Left lung (tissue), 10 donors: ENCODE measurements around the gene GARIN5A. TPM values are rescaled to one million over a fixed set of nuclear protein-coding genes. Genes with fewer than 3 reads are reported as not detected.

Experiments
- ATAC-seq: fragments of 200-7000 bp; cut with Tn5 transposase; one replicate; pipeline ENCODE4 v1.9.1; 2020; ENCODE audit warnings: moderate library complexity
- DNase-seq, 4 donors: peaks; one replicate each; pipeline ENCODE4 v3.0.0-alpha.2; 2013 to 2020
- H3K27ac ChIP-seq, 2 donors: fragments of 200-600 bp; sonication (generic) in 1 of 2; one replicate each; pipeline versions ENCODE4 v1.5.0 to v1.8.0; 2020 to 2021
- H3K27me3 ChIP-seq, 2 donors: fragments of 200-600 bp; sonication (generic) in 1 of 2; one replicate each; pipeline versions ENCODE4 v1.5.0 to v1.8.0; 2020 to 2021
- H3K36me3 ChIP-seq, 2 donors: fragments of 200-600 bp; sonication (generic) in 1 of 2; one replicate each; pipeline versions ENCODE4 v1.5.0 to v1.8.0; 2020 to 2021
- H3K4me1 ChIP-seq, 2 donors: fragments of 200-600 bp; one replicate each; pipeline ENCODE4 v1.8.0; 2021
- H3K4me3 ChIP-seq, 2 donors: fragments of 200-600 bp; sonication (generic) in 1 of 2; one replicate each; pipeline versions ENCODE4 v1.5.0 to v1.8.0; 2020 to 2021; ENCODE audit warnings: mild to moderate bottlenecking in 1 of 2
- H3K9me3 ChIP-seq, 2 donors: fragments of 200-600 bp; sonication (generic) in 1 of 2; one replicate each; pipeline versions ENCODE4 v1.5.0 to v1.8.0; 2020 to 2021
- CTCF ChIP-seq, 2 donors: fragments of 200-600 bp; sonication (generic) in 1 of 2; IDR thresholded peaks; one replicate each; pipeline versions ENCODE4 v1.5.0 to v1.8.0; 2021; ENCODE audit warnings: antibody characterized with exemption in 2 of 2
- intact Hi-C, 2 donors: fragments of 100-400 bp; cut with DNase I; formaldehyde crosslinking; loops; one replicate each; pipeline versions ENCODE4 v1.11.2 to v1.14.2; 2022
- polyA plus RNA-seq, 6 donors: library from polyadenylated mRNA; unstranded; fragments of 120-200 nt; gene quantifications; one replicate each; pipeline ENCODE4 v1.2.1, GENCODE V29; 2013; ENCODE audit not compliant: insufficient read length in 6 of 6
- total RNA-seq, 2 donors: library from RNA; stranded (reverse); fragmentation: NEBNext Ultra II Directional; extraction: Animal tissue kit (Norgen Biotek cat#: 25700); gene quantifications; one replicate each; pipeline ENCODE4 v1.2.1, GENCODE V29; 2021
- donor health status: DM: no; HTN: yes; CAD: no.
- donor health status: DM: no; HTN: no; CAD: no.

GARIN5A gene
- total and polyA plus RNA-seq, 8 donors, result 2.6 to 5.4 (median 3.9) TPM

- Histone ChIP-seq H3K4me3 (no peak overlapping the region), H3K9me3 (no peaks in the 10 kb centered on the region), H3K27me3 (peaks cover 0 to 4% of the 10 kb centered on the region in 2 donors), H3K27ac (no peak overlapping the region), H3K36me3 (peaks cover 0 to 64% of the 10 kb centered on the region in 2 donors), H3K4me1 (peaks cover 5 to 19% of the 10 kb centered on the region in 2 donors)
- ATAC-seq (no peak), DNase-seq (no peak)
- intact Hi-C loops, result no loop called here
- TF ChIP-seq CTCF (IDR thresholded peaks at IDR 0.05), result no peak
Observed at GRCh38 chr19:50482271-50482855, 5.7 kb upstream of the GARIN5A start.

GRCh38 chr19:50481351-50482149 is 4.9 kb upstream of the GARIN5A start:
- Histone ChIP-seq H3K4me1 (peaks cover 9 to 21% of the 10 kb centered on the region in 2 donors), H3K36me3 (peaks cover 0 to 64% of the 10 kb centered on the region in 2 donors), H3K9me3 (no peaks in the 10 kb centered on the region), H3K27ac (no peak overlapping the region), H3K4me3 (no peak overlapping the region), H3K27me3 (no peaks in the 10 kb centered on the region)
- TF ChIP-seq CTCF (IDR thresholded peaks at IDR 0.05), result no peak
- ATAC-seq (no peak), DNase-seq (peak in 1 of 4 donors; percentile 63)
- intact Hi-C loops, result no loop called here

- intact Hi-C loops, result no loop called here
- DNase-seq (peak in 1 of 4 donors; percentile 71), ATAC-seq (no peak)
- TF ChIP-seq CTCF (IDR thresholded peaks at IDR 0.05), result no peak
- no peaks in the 10 kb centered on the region for H3K27me3 ChIP-seq
- H3K4me1 ChIP-seq, result peaks cover 9 to 18% of the 10 kb centered on the region in 2 donors
- H3K9me3 ChIP-seq, result no peaks in the 10 kb centered on the region
- H3K27ac ChIP-seq, result no peak overlapping the region
- H3K4me3 ChIP-seq, result no peak overlapping the region
- H3K36me3 ChIP-seq, result peaks cover 0 to 64% of the 10 kb centered on the region in 2 donors
Observed at GRCh38 chr19:50480281-50481111, 3.8 kb upstream of the GARIN5A start.

GRCh38 chr19:50479761-50480251 is 3.2 kb upstream of the GARIN5A start:
- H3K27me3 ChIP-seq, result no peaks in the 10 kb centered on the region
- intact Hi-C loops, result no loop called here
- H3K36me3 ChIP-seq, result peaks cover 0 to 64% of the 10 kb centered on the region in 2 donors
- TF ChIP-seq CTCF (IDR thresholded peaks at IDR 0.05), result no peak
- ATAC-seq (no peak), DNase-seq (peak in 1 of 4 donors; percentile 55)
- no peak overlapping the region for H3K27ac ChIP-seq
- no peaks in the 10 kb centered on the region for H3K9me3 ChIP-seq
- no peak overlapping the region for H3K4me3 ChIP-seq
- H3K4me1 ChIP-seq, result peaks cover 9 to 18% of the 10 kb centered on the region in 2 donors
